Fibroblast of mammary gland (primary cell): ENCODE data around the gene GPATCH2L.

Experiments used
- DNase-seq: peaks from one replicate; pipeline ENCODE4 v3.0.0-alpha.2; 2010; ENCODE audit warnings: low read depth
- H3K4me3 ChIP-seq: 2 replicates; pipeline ENCODE4 v1.5.1; 2011; ENCODE audit warnings: low read depth, mild to moderate bottlenecking, low read length, moderate library complexity; ENCODE audit not compliant: control insufficient read depth
- TF ChIP-seq, protein P1 (sequence below): conservative IDR thresholded peaks from 2 replicates; pipeline ENCODE4 v1.5.1; 2011; ENCODE audit warnings: low read depth, low read length, inconsistent platforms; ENCODE audit not compliant: control insufficient read depth, insufficient read depth

GPATCH2L gene

GRCh38 chr14:76260749-76261148, 109.0 kb downstream of the GPATCH2L start:
- no peak for DNase-seq
- no peak overlapping the region for H3K4me3 ChIP-seq
- TF ChIP-seq, protein P1, sequence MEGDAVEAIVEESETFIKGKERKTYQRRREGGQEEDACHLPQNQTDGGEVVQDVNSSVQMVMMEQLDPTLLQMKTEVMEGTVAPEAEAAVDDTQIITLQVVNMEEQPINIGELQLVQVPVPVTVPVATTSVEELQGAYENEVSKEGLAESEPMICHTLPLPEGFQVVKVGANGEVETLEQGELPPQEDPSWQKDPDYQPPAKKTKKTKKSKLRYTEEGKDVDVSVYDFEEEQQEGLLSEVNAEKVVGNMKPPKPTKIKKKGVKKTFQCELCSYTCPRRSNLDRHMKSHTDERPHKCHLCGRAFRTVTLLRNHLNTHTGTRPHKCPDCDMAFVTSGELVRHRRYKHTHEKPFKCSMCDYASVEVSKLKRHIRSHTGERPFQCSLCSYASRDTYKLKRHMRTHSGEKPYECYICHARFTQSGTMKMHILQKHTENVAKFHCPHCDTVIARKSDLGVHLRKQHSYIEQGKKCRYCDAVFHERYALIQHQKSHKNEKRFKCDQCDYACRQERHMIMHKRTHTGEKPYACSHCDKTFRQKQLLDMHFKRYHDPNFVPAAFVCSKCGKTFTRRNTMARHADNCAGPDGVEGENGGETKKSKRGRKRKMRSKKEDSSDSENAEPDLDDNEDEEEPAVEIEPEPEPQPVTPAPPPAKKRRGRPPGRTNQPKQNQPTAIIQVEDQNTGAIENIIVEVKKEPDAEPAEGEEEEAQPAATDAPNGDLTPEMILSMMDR, result no peak

DNA sequence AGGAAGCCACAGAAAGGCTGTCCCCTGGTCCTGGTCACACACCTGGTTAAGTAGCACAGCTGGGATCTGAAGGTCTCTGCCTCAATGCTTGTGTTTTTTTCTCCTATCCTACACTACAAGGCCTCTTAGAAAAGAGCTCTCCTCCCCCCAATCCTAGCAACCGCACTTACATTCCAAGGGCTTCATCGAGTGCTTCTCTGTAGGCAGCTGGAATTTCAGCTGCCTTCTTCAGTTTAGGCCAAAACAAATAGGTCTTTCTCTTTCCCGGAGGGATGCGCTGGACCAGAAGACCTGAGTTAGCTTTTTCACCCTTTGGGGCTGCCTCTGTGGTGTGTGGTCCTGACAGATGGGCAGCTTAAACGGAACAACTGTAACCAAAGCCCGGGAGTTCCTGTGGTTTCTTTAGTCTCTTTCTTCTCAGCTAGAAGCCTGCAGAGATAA, 109.7 kb downstream of the GPATCH2L start:
- H3K4me3 ChIP-seq, result no peak overlapping the region
- DNase-seq, result peak; percentile 12
- TF ChIP-seq, protein P1, result no peak

GRCh38 chr14:76262641-76263040, 110.9 kb downstream of the GPATCH2L start:
- TF ChIP-seq, protein P1, result no peak
- no peak overlapping the region for H3K4me3 ChIP-seq
- no peak for DNase-seq
